Body of pancreas (tissue), 4 donors: ENCODE data around the gene RFC2. TPM values are rescaled to one million over a fixed set of nuclear protein-coding genes. Genes with fewer than 3 reads are reported as not detected.

Experiments used
- ATAC-seq: fragments of 150-250 bp; one replicate; pipeline ENCODE4 v1.9.1; 2016
- DNase-seq, 4 donors: peaks; one replicate each; pipeline ENCODE4 v3.0.0-alpha.2; 2019
- H3K27ac ChIP-seq, 4 donors: fragments of 200-600 bp; sonication (generic); 1 replicate in 3 of 4; 2 replicates in 1 of 4; pipeline versions ENCODE4 v1.5.1 to v1.6.1; 2016 to 2019; ENCODE audit warnings: mild to moderate bottlenecking in 1 of 4, mixed read lengths in 1 of 4, moderate library complexity in 1 of 4
- H3K27me3 ChIP-seq, 2 donors: fragments of 200-600 bp; sonication (generic); one replicate each; pipeline ENCODE4 v1.6.0; 2016; ENCODE audit warnings: mild to moderate bottlenecking in 1 of 2
- H3K36me3 ChIP-seq, 2 donors: fragments of 200-600 bp; sonication (generic); replicated peaks in 1 of 2; 2 replicates each; pipeline ENCODE4 v1.5.1; 2016; ENCODE audit warnings: low read depth in 2 of 2; ENCODE audit not compliant: insufficient read depth in 1 of 2
- H3K4me1 ChIP-seq: fragments of 200-600 bp; sonication (generic); one replicate; pipeline ENCODE4 v1.6.0; 2016
- H3K4me3 ChIP-seq, 2 donors: fragments of 200-600 bp; sonication (generic); 1 replicate in 1 of 2; 2 replicates in 1 of 2; pipeline ENCODE4 v1.5.1; 2016 to 2019
- H3K9me3 ChIP-seq, 3 donors: fragments of 200-600 bp; sonication (generic); 1 replicate in 2 of 3; 2 replicates in 1 of 3; pipeline ENCODE4 v1.5.1; 2016
- CTCF ChIP-seq, 7 experiments: fragments of 450-650 bp in 4 of 7; fragments of 200-600 bp in 3 of 7; sonication (generic) in 3 of 7; IDR thresholded peaks; one replicate each; pipeline ENCODE4 v1.5.1; 2016 to 2019; ENCODE audit warnings: antibody characterized with exemption in 7 of 7
- POLR2A ChIP-seq, 3 donors: fragments of 450-650 bp; IDR thresholded peaks; one replicate each; pipeline ENCODE4 v1.6.1; 2016; ENCODE audit warnings: antibody characterized with exemption in 3 of 3, mild to moderate bottlenecking in 2 of 3
- WGBS, 2 donors: methylation state at CpG; one replicate each; pipeline ENCODE4 v1.1.5; 2017; 5-methylcytosine and 5-hydroxymethylcytosine counted together
- intact Hi-C: fragments of 100-400 bp; cut with DNase I; formaldehyde crosslinking; loops from one replicate; pipeline ENCODE4 v1.15.1; 2023
- total RNA-seq, 2 donors: library from RNA; depleted of rRNA; stranded (reverse); fragments of >200 nt; gene quantifications; one replicate each; pipeline ENCODE4 v1.1.0, GENCODE V29; 2016

RFC2 gene
- total RNA-seq, 2 donors from 2014 or later = 7.9 to 10.1 TPM

DNA sequence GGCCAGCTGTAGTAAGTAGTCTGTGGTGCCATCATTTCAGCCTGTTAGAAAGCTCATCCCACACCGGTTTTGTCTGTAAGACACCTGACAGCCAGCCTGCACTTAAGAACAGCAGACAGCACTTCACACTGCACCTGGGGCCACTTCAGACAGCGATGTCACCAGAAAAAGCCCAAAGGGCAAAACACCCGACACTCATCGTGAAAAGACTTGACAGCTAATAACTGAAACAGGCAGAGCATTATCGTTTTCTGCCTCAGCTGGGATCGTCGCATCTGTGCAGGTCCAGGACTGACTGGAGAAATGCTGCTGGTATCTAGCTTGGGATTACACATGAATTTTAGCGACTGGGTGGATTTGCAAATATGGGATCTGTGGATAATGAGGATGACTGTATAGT lies 61.1 kb downstream of the RFC2 start:
- Histone ChIP-seq H3K4me1 (peaks cover 9% of the 10 kb centered on the region), H3K9me3 (no peaks in the 10 kb centered on the region), H3K27ac (no peak overlapping the region), H3K27me3 (no peaks in the 10 kb centered on the region), H3K4me3 (no peak overlapping the region), H3K36me3 (peaks cover 0 to 52% of the 10 kb centered on the region in 2 donors)
- DNase-seq (no peak), ATAC-seq (no peak)
- TF ChIP-seq CTCF (IDR thresholded peaks at IDR 0.05) = no peak
- no peak for TF ChIP-seq POLR2A (IDR thresholded peaks at IDR 0.05)
- intact Hi-C loops = no loop called here
- 91 to 93% methylated on average over 8 of the region's 8 CpGs for WGBS, 2 donors

- H3K36me3 ChIP-seq = peaks cover 0 to 50% of the 10 kb centered on the region in 2 donors
- H3K4me3 ChIP-seq = no peak overlapping the region
- H3K27me3 ChIP-seq = no peaks in the 10 kb centered on the region
- 87 to 91% methylated on average over 9 of the region's 9 CpGs for WGBS, 2 donors
- DNase-seq (no peak), ATAC-seq (no peak)
- no peaks in the 10 kb centered on the region for H3K9me3 ChIP-seq
- intact Hi-C loops = no loop called here
- H3K27ac ChIP-seq = no peak overlapping the region
- no peak for TF ChIP-seq CTCF (IDR thresholded peaks at IDR 0.05)
- no peak for TF ChIP-seq POLR2A (IDR thresholded peaks at IDR 0.05)
- H3K4me1 ChIP-seq = peaks cover 26% of the 10 kb centered on the region
Observed at GRCh38 chr7:74191231-74191630, 63.0 kb downstream of the RFC2 start.

DNA sequence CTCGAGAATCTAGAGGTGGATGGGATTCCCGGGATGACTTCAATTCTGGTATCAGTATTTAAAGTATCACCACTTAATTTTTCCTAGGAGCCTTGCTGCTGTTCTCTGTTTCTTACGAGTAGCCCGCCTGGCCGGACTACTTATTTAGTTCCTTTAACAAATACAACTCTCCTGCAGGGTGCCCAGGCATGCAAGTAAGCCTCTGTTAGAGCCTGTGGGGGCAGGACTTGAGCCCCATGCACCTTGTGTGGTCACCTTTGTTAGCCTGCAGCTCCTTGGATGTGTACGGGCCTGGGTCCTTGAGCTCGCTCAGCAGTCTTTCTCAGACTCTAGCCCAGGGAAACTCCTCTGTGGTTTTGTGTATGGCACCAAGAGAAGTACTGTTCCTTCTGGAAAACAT lies 63.9 kb downstream of the RFC2 start:
- no peaks in the 10 kb centered on the region for H3K27me3 ChIP-seq
- H3K27ac ChIP-seq = no peak overlapping the region
- peaks cover 36% of the 10 kb centered on the region for H3K4me1 ChIP-seq
- peaks cover 0 to 47% of the 10 kb centered on the region in 2 donors for H3K36me3 ChIP-seq
- H3K4me3 ChIP-seq = no peak overlapping the region
- DNase-seq (no peak), ATAC-seq (no peak)
- H3K9me3 ChIP-seq = no peaks in the 10 kb centered on the region
- intact Hi-C loops = no loop called here
- WGBS, 2 donors = 87% methylated on average over 7 of the region's 7 CpGs
- TF ChIP-seq POLR2A (IDR thresholded peaks at IDR 0.05) (no peak), CTCF (IDR thresholded peaks at IDR 0.05) (no peak)

- no peak overlapping the region for H3K4me3 ChIP-seq
- DNase-seq (no peak), ATAC-seq (no peak)
- TF ChIP-seq CTCF (IDR thresholded peaks at IDR 0.05) (no peak), POLR2A (IDR thresholded peaks at IDR 0.05) (no peak)
- peaks cover 0 to 29% of the 10 kb centered on the region in 2 donors for H3K36me3 ChIP-seq
- WGBS, 2 donors = 53 to 70% methylated on average over 10 to 11 of the region's 11 CpGs
- H3K9me3 ChIP-seq = no peaks in the 10 kb centered on the region
- no peaks in the 10 kb centered on the region for H3K27me3 ChIP-seq
- no peak overlapping the region for H3K27ac ChIP-seq
- intact Hi-C loops = loop anchor here (5.0 kb wide), 1 partner anchor 116 kb away; no protein-coding TSS in a partner anchor
- H3K4me1 ChIP-seq = peaks cover 57% of the 10 kb centered on the region
Observed at GRCh38 chr7:74187915-74188675, 66.1 kb downstream of the RFC2 start.

GRCh38 chr7:74185636-74186035 lies 68.6 kb downstream of the RFC2 start:
- Histone ChIP-seq H3K27ac (peak overlapping the region in 2 of 4 donors; percentile 6 to 12), H3K4me3 (no peak overlapping the region), H3K36me3 (peaks cover 0 to 13% of the 10 kb centered on the region in 2 donors), H3K9me3 (no peaks in the 10 kb centered on the region), H3K27me3 (no peaks in the 10 kb centered on the region), H3K4me1 (peaks cover 80% of the 10 kb centered on the region)
- DNase-seq (no peak), ATAC-seq (no peak)
- intact Hi-C loops = loop anchor here (5.0 kb wide), 1 partner anchor 113 kb away; no protein-coding TSS in a partner anchor
- WGBS, 2 donors = 5 to 10% methylated on average over 5 of the region's 5 CpGs
- TF ChIP-seq CTCF (IDR thresholded peaks at IDR 0.05) = no peak
- no peak for TF ChIP-seq POLR2A (IDR thresholded peaks at IDR 0.05)
